GM12873 (cell line): Measurements from ENCODE around the gene GRIK1.
A peak's percentile ranks its signal among the peaks of the same experiment; 100 is the strongest.

ENCODE experiments used
- TF ChIP-seq, protein P1 (sequence below): IDR thresholded peaks from 2 replicates; pipeline ENCODE4 v1.5.1; 2012; ENCODE audit warnings: low read depth, mild to moderate bottlenecking, moderate library complexity, low read length, control low read depth; ENCODE audit not compliant: insufficient read depth; ENCODE audit errors: missing control alignments

The GRIK1 gene

DNA sequence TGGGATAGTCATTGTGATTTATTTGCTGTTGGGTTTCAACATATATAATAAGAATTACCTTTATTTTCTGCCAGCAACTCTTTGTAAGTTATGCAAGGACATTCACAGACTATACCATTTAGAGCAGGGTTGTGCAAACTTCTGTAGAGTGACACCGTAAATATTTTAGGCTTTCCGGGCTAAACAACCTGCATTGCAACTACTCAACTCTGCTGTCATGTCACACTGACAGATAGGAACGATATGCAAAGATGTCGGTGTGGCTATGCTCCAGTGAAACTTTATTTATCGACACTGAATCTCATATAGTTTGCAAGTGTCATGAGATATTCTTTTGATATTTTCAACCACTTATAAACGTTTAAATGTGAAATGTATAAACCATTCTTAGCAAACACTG, 430.7 kb downstream of the GRIK1 start:
- TF ChIP-seq, protein P1, sequence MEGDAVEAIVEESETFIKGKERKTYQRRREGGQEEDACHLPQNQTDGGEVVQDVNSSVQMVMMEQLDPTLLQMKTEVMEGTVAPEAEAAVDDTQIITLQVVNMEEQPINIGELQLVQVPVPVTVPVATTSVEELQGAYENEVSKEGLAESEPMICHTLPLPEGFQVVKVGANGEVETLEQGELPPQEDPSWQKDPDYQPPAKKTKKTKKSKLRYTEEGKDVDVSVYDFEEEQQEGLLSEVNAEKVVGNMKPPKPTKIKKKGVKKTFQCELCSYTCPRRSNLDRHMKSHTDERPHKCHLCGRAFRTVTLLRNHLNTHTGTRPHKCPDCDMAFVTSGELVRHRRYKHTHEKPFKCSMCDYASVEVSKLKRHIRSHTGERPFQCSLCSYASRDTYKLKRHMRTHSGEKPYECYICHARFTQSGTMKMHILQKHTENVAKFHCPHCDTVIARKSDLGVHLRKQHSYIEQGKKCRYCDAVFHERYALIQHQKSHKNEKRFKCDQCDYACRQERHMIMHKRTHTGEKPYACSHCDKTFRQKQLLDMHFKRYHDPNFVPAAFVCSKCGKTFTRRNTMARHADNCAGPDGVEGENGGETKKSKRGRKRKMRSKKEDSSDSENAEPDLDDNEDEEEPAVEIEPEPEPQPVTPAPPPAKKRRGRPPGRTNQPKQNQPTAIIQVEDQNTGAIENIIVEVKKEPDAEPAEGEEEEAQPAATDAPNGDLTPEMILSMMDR = no peak

DNA sequence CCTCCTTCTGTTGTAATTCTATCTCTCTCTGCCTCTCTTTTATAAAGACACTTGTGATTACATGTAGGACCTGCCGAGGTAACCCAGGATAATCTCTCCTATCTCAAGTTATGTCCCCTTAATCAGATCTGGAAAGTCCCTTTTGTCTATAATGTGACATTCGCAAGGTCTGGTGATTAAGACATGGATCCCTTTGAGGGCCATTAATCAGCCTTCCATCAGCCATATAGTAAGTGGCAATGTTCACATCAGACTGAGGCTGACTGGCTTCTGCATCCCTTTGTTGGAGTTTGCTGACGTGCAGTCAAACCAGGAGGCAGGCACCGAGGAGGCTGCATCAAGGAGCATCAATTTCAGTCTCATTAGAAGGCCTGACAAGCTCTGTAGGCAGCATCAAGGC, 431.5 kb downstream of the GRIK1 start:
- TF ChIP-seq, protein P1 = no peak

DNA sequence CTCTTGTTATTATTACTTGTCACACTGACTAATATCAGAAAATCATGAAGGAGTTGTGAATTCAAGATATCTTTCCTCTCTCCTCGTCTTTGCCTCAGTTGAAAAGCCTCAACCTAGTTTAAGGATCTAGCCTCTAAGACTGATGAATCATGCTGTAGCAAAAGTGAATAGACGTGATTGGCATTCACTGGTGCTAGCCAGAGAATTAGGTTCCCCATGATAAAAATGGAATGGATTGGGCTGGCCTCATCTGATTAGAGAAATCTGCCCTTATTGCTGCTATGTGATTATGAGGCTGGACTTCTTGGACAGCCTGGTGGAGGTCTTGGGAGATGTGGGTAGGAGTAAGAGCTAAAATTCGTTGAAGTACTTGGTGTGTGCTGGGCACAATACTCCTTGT, 432.8 kb downstream of the GRIK1 start:
- TF ChIP-seq, protein P1 = no peak

DNA sequence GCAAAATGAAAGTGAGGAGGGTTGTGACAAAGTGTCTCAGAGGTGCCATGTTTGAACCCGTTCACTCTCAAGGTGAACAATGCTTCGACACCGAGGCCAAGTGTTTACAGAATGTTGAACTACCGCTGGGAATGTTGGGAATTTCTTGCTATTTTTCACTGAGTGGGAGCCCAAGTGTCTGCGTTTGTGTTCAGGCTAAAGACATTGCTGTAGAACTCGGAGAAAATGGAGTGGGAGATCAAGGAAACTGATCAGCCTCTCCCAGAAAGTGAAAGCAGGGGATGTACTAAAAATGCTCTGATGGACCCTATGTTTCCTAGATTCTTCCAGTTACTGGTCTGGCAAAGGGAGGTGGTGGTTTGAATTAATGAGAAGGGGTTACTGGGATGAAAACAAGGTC, 433.6 kb downstream of the GRIK1 start:
- TF ChIP-seq, protein P1 = no peak

DNA sequence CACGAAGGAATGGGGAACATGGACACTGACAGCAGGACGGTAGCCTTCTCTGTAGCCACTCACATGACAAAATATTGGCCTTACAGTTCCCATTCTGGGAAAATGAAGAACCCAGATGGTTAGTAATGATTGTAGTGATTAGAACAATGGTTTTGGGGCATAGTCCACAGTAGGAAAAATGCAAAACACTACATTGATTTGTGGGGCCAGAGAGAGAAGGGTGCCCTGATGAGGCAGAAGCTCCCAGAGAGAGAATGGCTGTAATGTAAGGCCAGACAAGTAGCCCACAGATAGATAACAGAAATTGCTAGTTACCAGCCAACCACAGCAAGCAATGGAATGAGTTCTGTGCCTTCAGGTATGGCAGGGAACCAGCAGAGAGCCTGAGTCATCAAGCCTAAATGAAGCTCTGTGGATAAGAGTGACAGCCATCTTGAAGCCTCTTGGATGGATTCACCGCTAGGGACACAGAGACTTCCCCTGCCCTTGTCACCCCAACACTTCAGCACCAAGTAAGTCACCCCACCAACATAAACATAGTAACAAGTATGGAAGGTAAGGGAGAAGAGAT, 435.0 kb downstream of the GRIK1 start:
- TF ChIP-seq, protein P1 = no peak

DNA sequence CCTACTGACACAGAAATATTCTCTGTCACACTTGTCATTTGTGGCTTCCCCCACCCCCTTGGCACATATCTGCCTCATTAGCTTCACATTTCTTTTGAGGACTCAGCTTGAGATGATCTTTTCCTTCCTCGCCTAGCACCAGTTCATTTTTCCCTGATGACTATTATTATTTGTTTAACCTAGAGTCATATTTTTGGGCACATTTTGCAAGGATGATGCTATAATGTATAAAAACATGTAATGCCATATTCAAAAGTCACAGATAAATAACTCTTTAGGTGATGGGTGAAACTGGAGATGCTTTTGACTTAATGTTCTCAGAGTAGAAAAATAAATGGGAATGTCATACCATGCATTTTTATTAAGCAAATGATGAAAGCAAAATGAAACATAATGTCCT, 438.3 kb downstream of the GRIK1 start:
- TF ChIP-seq, protein P1 = no peak

DNA sequence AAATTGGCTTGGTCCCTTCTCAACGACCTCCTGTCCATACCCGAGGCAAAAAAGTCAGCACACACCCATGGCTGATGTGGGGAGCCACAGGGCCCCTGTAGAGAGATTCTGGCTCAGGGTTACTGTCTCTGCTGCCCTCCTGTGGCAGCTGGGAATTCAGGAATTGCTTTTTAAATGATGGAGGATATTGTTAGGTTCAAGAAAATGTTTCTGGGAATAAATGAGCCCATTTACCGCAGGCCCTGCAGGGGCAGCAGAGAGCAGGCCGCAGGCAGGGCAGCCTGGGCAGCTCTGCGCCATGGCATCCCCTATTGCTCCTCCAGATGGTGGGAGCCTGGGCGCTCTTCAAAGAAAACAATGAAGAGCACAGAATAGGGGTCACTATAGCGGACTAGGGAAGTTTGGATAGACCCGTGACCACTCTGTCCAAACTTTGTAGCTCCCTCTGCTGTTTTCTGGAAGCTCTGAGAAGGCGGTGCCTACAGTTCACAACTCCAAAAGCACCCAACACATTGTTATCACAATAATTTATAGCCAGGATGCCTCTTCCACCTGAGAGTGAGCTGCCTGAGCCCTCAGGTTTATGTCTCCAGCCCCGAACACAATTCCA, 440.0 kb downstream of the GRIK1 start:
- TF ChIP-seq, protein P1 = peak; percentile 60
